GM18870 (cell line): ENCODE data around the gene RIMBP2.

Experiments
- ATAC-seq: cut with Tn5 transposase; IDR thresholded peaks from one replicate; pipeline ENCODE4 v1.9.1; 2021; ENCODE audit warnings: moderate library complexity; ENCODE audit not compliant: unreplicated experiment

Gene RIMBP2

DNA sequence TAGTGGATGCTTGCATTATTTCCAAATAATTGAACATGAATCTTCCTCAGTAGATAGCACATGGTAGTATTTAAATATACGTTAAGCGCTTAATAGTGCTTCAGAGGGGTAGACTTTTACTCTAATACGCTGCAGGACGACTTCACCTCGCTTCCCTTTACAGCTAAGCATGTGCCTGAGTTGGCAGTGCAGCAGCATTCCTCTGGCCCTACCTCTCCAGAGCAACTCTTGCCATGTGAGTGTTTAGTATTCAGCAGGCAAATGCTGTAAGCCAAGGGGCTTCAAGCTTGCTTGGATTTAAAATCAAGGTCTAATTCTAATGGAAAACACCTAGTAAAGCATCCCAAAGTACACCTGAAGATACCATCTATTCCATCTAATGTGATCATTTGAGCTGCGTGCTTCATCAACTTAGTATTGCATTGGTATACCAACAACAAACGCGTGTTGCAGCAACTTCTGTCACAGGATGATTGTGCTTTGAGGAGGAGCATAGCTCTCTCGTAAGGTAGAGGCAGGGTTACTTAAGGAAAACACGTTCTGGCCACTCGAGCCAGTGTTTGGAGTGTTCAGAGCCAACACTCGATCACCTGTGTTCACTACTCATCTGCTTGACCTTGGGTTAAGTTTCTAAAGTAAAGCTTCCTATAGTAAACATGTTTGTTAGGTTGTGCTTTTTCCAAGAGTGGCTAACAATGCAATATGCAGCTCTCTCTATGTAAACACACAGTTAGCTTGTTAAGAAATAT is 317.8 kb downstream of the RIMBP2 start:
- no peak for ATAC-seq

DNA sequence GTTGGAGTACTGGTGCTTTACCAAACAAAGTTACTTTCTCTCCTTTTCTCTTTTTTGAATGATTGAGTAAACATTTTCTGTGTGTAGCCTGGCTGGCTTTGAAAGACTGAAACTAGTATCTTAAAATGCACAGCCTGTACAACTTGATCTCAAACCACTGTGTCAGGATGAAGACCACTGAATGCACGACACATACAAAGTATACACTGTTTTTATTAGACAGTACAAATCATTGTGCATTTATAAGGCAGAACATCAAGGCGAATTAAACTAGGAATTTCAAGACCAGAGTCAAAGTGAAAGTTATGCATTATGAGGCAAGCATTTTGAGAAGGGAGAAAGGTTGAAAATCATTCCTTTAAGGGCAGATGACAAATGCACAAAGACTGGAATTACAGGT is 319.4 kb downstream of the RIMBP2 start:
- no peak for ATAC-seq

DNA sequence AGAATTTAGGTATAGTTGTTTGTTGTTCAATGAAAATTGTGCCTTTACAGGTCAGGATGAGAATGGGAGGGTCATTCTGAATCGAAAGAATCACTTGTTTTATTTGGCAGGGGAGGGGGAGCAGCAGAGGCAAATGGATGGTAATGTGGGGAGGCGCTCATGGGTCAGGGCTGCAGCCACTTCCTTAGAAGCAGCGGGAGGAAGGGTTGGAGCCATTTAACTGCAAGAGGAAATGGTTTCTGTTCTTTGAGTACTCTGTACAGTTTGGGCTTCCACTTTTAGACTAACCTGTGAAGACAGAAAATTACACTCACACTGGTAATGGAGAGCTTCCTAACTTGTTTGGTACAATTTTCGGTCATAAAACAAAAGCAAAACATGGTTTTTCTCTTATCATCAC is 321.2 kb downstream of the RIMBP2 start:
- no peak for ATAC-seq

DNA sequence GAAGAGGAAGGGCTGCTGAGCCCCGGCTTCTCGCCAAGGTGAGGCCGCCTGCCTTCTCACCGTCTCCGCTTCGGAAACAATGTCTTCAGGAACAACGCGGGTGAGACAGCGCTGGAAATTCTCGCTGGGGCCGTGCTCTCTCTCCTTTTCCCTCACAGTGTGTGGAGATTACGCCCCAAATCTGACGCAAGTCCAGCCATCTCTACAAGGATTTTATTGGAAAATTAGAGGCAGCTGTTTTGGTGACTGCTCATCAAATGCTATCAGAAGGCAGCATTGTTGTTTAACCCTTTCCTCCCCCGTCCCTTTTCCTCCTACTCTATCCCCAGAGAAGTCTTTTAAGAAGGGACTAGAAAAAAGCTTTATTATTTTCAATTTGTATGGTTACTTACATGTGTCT is 324.9 kb downstream of the RIMBP2 start:
- no peak for ATAC-seq

DNA sequence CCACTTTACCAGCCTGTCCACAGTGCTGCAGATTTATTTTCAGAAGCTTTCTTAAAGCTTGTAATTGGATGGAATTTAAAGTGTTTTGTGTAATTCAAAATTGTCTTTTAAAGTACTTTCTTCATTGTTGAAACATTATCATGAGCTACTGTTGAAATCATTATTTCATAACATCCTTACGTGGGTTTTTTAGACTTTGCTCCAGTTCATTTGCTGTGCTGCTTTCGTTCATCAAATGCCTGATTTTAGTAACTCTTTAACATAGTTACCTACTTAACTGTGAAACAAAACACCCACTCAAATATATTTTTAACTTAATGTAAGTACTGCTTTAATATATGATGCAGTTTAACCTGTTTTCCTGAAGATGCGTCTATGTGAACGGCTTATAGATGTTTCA is 330.9 kb downstream of the RIMBP2 start:
- no peak for ATAC-seq

DNA sequence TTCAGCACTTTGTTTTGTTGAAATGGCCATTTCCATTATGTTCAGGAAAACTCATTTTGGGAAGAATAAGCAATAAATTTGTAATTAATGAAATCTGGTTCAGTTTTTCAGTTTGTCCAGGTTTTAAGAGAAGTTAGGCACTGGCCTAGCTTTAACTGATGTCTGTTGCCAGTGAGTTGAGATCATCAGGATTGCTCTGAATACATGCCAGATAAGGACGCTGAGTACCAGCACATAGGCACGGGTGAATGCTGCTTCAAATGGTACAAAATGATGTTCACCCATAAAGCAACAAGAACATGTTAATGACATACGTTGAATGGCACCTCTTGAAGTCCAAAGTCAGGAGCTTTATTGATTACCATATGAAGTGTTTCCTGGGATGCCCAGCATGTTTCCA is 331.9 kb downstream of the RIMBP2 start:
- ATAC-seq, result no peak

DNA sequence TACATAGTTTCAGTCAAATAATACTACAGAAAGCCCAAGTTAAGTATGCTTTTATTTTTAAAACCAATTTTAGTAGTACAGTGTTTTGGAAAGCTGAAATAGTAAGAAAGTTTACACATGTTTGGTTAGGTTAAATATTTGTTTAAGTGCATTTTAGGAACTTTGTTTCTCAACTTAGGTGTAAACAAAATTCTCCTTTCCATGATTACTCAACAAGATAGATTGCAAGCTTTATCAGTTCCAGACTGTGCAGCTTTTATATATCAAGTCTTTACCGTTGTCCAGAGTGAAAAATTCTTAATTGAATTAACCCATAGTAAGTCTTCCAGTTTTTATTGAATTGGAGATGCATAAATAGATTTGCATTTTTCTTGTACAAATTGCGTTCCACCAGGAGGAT is 333.3 kb downstream of the RIMBP2 start:
- no peak for ATAC-seq

DNA sequence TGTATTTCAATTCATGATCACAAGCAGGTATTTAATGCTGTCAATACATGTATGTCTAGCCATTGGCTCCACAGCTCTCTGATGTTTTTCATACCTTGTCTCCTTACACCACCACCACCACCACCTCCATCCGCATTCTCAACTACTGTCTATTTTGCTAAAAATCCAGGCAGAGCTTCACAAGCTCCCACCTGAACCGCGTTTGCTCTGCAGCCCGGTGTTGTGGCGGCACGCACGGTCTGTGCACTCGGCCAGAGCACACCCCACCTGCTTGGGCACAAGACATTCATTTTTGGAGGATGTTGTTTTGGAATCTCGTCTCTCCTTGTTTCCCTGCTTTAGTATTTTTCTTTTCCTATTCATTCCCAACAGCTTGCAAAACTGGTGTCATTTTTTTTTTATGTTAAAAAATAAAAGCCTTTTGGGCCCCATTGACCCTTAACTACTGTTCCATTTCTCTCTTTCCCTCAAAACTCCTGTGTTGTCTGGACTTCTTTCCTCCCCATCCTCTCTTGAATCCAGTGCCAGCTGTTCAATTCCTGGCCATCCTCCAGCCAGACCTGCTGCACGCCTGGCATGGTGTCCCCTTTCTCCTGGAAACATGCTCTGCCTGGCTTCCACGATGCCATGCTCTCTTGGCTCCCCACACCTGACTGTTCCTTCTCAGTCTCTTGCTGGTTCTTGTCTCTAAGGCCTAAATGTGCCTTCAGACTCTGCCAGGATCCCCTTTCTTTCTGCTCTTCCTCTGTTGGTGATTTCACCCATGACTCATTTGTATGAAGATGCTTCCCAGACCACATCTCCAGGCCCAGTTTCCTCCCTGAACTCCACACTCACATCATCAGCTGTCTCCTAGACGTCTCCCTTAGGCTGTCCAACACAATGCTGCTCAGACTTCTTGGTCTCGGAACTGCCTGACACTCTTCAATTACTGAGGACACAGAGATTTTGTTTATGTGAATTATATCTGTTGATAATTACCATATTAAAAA is 340.5 kb downstream of the RIMBP2 start:
- no peak for ATAC-seq

DNA sequence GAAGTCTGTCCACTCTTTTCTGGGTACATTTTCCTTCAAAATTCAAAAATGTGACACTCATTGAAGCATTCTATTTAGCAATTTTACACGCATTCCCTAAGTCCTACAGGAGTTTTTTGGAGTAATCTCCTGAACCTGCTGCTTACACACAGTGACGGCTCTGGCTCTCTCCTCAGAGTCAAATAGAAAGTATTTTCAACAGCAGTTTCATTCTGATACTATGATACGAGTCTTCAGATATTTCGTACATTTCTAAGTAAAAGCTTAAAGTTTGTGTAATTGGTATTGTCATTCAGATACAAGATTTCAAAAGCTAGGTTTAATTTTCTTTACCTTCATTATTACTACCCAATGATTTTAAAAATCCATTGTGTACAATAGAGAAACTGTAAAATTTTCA is 342.0 kb downstream of the RIMBP2 start:
- ATAC-seq, result no peak

DNA sequence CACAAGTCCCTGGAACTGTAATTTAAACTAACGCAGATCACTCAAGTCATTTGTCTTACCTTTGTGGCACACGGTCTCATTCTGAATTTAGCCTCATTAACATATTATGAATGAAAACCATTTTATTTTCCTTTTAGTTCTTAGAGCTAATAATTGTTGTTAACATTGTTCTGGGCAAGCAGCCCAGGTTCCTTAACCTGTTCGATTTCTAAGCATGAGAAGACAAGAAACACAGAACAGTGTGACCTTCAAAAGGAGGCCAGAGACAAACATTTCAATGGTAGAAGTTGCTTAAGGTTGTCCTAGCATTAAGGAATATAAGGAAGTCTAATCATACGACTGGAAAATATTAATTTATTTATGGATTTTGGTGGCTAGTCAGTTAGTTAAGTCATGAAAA is 343.2 kb downstream of the RIMBP2 start:
- ATAC-seq, result no peak

DNA sequence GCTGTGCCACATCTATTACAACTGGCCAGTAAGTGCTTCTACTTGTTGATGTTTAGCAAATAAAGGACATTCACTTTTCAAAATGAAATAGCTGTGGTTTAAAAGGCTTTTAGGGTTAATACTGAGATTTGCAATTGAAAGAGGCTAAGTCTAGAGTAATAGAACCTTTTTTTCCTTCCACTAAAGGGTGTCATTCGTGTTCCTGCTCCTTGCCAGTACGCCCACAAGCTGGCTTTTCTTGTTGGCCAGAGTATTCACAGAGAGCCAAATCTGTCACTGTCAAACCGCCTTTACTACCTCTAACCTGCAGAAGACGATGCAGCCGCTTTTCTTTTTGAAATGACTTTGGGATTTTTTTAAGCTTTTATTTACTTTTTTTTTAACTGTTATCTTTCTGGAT is 344.8 kb downstream of the RIMBP2 start:
- ATAC-seq, result no peak

DNA sequence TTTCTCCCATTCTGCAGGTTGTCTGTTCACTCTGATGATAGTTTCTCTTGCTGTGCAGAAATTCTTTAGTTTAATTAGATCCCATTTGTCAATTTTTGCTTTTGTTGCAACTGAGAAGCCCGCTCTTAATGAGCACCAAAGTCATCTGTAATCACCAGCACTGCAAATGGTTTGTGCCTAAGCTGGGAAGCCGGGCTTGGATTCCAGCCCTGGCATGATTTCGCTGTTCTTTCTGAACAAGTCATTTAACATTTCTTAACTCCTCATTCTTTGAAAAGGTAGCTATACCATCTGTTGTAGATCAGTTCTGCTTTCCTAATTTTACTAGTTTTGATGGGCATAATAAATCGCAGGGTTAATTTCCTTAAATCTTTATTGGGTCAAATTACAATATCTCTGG is 346.3 kb downstream of the RIMBP2 start:
- no peak for ATAC-seq

DNA sequence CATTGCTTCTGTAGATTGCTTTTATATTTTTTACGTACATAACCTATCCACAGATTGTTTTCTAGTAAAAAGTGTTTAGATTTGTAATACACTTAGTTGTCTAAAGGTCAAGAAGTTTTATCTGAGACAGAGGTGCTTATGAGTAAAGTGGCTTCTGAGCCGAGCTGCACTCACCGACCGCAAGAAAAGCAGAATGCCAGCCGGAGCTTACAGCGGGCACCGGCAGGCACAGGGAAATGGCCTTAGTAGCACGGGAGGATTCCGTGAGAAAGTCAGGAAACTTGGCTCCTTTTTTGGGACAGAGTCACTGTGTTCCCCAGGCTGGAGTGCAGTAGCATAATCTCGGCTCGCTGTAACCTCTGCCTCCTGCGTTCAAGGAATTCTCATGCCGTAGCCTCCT is 348.6 kb downstream of the RIMBP2 start:
- ATAC-seq, result no peak

DNA sequence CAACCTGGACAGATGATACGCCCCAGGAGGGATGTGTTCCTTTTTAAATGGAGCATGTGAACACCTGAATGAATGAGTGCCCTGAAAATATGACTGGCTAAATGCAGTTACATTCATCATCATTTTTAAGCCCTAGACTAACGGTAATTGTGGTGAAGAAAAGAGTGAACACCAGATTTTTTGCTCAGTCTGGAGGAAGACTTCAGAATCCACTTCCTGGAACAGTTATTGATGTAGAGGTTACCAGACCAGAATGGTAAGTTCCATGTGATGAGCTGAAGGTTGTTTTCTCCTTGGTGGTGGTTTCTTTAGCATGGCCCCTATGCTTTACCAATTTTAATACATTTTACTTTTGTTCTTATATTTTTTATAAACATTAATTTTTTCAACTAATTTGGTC is 349.1 kb downstream of the RIMBP2 start:
- no peak for ATAC-seq

DNA sequence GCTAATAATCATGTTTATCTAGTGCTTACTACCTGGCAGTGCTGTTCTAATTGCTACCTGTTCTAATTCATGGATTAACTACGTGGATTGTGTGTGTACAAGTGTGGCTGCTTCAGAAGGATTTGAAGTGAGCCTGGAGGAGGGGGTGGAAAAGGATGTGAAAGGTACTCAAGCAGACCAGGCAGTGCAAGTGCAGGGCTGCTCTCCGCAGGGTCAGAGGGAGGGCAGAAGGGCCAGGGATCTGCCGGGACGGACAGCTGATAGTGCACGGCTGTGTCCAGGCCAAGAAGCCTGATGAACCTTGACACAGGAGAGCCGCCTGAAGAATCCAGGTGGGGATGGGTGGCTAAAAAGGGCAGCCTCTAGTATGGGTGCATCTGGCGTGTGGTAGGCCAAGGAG is 349.9 kb downstream of the RIMBP2 start:
- no peak for ATAC-seq

DNA sequence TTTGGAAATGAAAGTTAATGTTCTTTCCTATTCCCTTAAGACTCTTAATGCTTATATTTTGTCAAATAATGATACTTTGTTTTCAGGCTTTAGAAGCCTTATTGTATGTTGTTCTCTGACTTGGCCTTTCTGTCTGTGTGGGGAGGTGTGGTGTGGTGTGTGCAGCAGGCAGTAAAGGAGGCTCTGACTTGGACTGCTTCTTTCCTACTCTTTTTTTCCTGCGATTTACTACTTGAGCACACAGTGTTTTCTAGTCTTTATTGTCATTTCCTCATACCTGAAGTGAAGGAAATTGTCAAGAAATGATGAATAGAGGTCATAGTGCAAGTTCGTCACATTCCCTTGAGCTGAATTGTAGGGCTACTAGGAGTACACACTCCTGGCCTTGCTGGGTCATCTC is 351.5 kb downstream of the RIMBP2 start:
- ATAC-seq, result no peak

DNA sequence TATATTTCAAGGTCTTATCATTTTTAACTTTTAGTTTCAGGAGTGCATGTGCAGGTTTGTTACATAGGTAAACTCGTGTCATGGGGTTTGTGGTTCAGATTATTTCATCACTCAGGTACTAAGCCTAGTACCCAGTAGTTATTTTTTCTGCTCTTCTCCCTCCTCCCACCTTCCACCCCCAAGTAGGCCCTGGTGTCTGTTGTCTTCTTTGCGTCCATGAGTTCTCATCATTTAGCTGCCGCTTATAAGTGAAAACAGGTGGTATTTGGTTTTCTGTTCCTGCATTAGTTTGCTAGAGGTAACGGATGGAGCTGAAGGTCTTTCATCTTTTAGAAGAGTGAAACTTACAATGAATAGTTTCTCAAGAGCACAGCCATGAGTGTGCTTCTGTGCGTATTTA is 354.0 kb downstream of the RIMBP2 start:
- no peak for ATAC-seq

DNA sequence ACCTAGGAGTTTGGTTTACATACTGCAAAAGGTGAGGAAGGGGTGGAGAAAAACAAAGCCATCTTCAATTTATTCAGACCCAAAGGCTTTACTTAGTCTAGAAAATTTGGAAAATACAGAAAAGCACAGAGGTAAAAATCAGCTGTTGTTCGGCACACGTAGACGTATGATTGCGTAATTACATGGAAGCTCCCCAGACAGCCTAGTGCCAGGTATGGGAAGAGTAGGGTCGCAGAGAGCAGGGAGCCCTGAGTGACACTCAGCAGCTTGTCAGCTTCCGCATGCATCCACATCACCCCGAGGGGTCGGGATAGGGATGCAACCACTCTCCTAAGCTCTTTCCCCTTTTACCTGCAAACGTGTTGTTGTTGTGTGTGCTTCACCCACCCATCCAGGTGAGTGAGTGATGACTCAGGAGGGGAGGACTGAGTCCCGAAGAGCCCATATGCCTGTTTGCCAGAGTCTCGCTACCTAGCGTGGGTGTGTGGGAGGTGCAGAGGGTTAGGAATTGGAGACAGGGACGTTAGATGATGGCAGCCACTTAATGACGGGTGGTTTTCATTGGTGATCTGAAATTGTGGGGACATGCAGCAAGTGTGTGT is 358.3 kb downstream of the RIMBP2 start:
- no peak for ATAC-seq

DNA sequence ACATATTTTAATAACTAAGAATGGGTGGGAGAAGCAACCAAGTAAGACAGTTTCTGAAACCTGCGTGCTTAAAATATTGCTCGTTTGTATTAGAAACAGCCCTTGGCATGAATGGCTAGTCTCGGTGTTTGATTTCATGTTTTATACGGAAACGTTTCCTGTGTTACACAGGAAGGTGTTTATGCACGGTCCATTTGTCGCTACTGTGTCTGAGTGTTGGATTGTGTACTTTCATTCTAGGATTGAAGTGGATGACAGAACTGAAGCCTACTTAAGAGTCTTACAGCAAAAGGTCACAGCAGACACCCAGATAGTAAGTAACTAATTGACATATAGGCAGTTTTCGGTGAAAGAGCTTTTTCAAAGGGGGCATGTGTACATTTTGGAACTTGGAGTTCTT is 358.9 kb downstream of the RIMBP2 start:
- no peak for ATAC-seq

DNA sequence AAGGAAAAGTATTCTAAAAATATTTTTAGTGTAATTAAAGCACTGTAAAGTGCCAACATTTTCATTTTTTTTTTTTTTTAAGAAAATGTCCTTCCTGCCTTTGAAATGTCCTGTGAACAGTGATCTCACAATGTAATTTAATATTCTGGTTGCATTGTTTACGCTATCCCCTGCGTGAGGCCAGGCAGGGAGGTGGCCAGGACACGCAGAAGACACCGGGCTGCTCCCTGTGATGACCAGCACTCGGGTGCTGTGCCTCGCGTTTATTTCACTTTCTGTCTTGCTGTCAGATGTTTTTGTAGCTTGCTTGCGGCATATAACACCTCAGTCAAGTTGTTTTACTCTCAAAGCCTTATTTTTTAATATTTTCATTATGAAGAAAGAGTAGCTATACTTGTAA is 359.9 kb downstream of the RIMBP2 start:
- ATAC-seq, result no peak

DNA sequence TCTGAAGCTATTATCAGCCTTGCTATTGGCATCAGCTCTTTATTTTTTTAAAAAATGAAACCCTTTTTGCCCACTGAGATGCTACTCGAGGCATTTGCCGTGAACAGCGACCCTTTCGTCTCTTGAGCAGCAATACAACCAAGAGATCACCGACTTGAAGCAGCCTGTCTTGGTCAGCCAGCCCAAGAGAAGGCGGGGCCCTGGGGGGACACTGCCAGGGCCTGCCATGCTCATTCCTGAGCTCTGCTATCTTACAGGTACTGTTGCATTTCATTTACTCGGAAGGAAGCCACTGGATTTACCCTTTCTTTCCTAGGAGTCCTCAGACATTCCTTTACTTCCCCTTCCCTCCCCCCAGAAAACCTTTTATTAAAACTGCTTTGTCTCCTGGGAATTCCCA is 361.7 kb downstream of the RIMBP2 start:
- no peak for ATAC-seq

DNA sequence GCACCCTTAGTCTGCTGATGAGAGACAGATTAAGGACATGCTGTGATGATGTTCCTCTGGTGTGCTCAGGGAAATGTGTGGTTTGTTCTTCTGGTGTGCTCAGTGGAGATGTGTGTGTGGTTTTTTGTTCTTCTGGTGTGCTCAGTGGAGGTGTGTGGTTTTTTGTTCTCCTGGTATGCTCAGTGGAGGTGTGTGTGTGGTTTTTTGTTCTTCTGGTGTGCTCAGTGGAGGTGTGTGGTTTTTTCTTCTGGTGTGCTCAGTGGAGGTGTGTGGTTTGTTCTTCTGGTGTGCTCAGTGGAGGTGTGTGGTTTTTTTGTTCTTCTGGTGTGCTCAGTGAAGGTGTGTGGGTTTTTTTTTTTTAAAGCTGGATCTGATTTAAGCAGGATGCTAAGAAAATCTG is 363.0 kb downstream of the RIMBP2 start:
- ATAC-seq, result no peak
